GM23338 (cell line): Measurements from ENCODE around the gene LCP2.

Source experiments
- STAT1 ChIP-seq: IDR thresholded peaks from one replicate; pipeline ENCODE4 v1.6.1; 2016; ENCODE audit warnings: antibody characterized with exemption; ENCODE audit not compliant: unreplicated experiment
- TF ChIP-seq, protein P1 (sequence below), 2 experiments: fragments of 200-600 bp in 1 of 2; sonication (generic) in 1 of 2; conservative IDR thresholded peaks; 2 replicates each; pipeline versions ENCODE4 v1.5.1 to v1.6.1; 2016 to 2017; ENCODE audit warnings: antibody characterized with exemption in 2 of 2, low read depth in 2 of 2, mild to moderate bottlenecking in 2 of 2, moderate library complexity in 1 of 2

DNA sequence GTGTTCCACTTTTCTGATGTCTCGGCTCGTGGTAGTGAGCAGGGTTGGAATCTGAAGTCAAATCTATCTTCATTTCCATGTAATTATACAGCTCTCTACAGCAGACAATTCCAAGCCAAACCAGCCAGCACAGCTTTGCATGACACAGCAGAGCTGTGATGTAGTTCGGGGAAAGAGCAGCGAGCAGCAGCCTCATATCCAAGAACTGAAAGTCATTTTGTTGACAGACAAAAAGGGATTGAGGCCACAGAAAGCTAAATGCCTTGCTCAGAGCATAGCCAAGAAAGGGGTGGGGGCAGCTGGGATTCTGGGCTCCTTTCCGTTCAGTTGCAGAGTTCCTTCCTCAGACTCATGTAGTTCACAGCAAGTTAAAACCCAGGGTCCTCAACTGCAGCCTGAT lies 32.1 kb downstream of the LCP2 start:
- TF ChIP-seq, protein P1, sequence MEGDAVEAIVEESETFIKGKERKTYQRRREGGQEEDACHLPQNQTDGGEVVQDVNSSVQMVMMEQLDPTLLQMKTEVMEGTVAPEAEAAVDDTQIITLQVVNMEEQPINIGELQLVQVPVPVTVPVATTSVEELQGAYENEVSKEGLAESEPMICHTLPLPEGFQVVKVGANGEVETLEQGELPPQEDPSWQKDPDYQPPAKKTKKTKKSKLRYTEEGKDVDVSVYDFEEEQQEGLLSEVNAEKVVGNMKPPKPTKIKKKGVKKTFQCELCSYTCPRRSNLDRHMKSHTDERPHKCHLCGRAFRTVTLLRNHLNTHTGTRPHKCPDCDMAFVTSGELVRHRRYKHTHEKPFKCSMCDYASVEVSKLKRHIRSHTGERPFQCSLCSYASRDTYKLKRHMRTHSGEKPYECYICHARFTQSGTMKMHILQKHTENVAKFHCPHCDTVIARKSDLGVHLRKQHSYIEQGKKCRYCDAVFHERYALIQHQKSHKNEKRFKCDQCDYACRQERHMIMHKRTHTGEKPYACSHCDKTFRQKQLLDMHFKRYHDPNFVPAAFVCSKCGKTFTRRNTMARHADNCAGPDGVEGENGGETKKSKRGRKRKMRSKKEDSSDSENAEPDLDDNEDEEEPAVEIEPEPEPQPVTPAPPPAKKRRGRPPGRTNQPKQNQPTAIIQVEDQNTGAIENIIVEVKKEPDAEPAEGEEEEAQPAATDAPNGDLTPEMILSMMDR (conservative IDR thresholded peaks at IDR 0.05; ENCODE audit: low read depth in 2 of 2), result no peak
- no peak for TF ChIP-seq STAT1
